ENCODE measurements around the gene SSTR5. TPM values are rescaled to one million over a fixed set of nuclear protein-coding genes. Genes with fewer than 3 reads are reported as not detected.

Gene SSTR5
- 0.47 TPM for total RNA-seq

GRCh38 chr16:1072526-1073261 is at the start of gene SSTR5:
Gene SSTR5 (plus strand): TSS chr16:1072747. CDS start chr16:1078869, 6,122 bp downstream.
- no peak for DNase-seq (ENCODE audit: low spot score)

DNA sequence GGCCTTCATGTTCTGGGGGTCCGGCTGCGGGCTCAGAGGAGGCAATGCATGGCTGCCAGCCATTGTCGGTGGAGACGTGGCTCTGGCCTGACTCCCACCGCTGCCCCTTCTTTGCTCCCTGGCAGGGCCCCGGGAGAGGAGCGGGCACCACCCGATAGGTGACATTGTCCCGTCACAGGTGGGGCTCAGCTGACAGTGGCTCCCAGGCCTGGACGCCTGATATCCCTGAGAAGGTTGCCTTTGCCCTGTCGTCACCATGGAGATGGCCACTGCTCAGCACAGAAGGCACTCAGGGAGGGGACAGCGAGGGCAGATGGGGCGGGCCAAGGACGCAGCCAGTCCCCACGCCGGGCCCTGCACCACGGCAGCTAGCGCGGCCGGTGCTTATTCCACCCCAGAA is 48.4 kb upstream of the SSTR5 start:
- DNase-seq (ENCODE audit: low spot score) = no peak

DNA sequence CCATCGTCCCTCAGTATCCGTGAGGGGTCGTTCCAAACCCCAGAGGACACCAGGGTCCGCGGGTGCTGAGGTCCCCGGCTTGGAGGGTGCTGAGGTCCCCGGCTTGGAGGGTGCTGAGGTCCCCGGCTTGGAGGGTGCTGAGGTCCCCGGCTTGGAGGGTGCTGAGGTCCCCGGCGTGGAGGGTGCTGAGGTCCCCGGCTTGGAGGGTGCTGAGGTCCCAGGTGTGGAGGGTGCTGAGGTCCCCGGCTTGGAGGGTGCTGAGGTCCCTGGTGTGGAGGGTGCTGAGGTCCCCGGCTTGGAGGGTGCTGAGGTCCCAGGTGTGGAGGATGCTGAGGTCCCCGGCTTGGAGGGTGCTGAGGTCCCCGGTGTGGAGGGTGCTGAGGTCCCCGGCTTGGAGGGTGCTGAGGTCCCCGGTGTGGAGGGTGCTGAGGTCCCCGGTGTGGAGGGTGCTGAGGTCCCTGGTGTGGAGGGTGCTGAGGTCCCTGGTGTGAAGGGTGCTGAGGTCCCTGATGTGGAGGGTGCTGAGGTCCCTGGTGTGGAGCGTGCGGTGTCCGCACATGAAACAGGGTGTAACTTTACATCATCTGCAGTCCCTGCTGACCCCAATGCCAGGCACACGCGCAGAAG is 47.3 kb upstream of the SSTR5 start:
- DNase-seq (ENCODE audit: low spot score) = peak; percentile 74

DNA sequence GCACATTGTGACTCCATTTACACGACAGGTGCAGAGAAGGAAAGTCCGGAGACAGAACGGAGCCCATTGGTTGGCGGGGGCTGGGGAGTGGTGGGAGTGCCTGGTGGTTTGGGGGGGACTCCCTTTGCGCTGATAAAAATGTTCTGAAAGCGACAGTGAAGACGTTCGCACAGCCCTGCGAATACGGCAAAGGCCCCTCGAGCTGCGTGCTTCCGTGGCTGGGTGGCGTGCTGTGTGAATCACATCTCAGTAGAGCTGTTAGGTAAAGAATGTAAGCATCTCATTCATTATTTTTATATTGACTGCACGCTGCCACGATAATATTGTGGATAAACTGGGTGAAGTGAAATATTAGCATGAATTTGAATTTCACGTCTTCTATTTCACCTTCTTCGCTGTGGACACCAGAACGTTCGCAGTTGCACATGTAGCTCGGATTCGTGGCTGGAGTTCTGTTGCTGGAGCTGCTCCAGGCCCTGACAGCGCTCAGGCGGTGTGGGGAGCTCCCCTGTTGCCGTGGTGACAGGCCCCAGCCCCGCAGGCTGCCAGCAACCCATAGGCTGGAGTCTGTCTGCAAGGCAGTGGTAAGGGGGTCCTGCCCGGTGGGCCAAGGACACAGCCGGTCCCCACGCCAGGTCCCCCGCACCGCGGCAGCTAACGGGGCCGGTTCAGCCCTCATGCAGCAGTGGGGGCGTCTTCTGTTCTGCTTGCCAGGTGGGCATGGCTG is 46.3 kb upstream of the SSTR5 start:
- DNase-seq (ENCODE audit: low spot score) = no peak

DNA sequence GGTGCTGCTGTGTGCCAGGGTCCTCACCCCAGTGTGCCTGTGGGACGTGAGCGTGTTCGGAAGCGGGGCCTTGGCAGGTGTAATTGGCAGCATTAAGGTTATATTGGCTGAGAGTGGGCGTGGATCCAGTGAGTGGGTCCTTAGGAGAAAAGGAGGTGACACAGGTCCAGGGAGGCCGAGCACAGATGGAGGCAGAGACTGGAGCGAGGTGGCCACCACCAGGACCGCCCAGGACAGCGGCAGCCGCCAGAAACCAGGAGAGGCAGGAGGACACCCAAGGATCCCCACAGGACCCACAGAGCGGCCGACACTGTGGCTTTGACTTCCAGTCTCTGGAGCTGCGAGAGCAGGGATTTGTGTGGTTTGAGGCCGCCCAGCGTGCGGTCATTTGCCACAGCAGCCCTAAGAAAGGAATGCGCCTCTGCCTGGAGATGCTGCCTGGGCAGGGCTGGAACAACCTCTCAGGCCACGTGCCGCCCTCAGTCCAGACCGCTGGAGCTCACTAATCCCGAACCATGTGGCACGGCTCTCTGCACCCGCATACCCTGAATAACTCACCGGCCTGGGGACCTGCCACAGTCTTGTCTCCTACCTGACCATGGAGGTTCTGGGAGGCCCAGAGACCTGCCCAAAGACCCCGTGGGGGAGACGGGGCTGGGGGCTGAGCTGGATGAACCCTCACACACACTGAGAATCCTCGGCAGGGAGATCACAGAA is 45.6 kb upstream of the SSTR5 start:
- DNase-seq (ENCODE audit: low spot score) = no peak

- no peak for DNase-seq (ENCODE audit: low spot score)
Observed at GRCh38 chr16:1027501-1027815, 45.1 kb upstream of the SSTR5 start.

DNA sequence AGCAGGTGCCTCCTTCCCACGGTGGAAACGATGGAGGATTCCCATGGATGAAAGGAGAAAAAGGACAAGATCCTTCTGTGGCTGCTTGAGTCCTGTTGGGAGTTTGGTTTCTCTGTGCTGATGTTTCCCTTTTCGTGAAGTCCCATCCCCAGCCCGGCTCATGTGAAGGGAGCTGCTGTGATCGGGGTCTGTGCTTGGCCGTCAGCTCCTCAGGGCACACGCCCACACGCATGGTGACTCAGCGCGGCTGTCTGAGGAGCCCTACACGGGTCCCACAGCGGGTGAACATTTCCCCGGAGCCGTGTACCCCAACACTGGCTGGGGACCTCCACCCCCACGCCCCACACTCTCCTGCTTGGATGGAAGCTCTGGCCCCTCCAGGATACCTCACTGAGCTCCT is 44.5 kb upstream of the SSTR5 start:
- DNase-seq (ENCODE audit: low spot score) = no peak

- no peak for DNase-seq (ENCODE audit: low spot score)
Observed at GRCh38 chr16:1028524-1029258, 43.9 kb upstream of the SSTR5 start.

DNA sequence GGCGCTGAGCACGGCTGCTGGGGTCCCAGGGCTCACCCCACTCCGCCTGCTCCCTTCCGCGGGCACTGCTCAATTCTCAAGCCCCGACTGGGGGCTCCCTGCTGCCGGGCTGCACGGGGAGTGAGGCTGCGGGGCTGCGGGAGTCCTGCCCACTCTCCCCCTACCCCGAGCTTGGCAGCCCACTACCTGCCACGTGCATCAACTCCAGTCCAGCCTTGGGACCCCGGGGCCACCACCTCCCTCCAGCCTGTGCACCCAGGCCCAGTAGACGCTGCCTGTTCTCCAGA is 43.3 kb upstream of the SSTR5 start:
- DNase-seq (ENCODE audit: low spot score) = no peak

DNA sequence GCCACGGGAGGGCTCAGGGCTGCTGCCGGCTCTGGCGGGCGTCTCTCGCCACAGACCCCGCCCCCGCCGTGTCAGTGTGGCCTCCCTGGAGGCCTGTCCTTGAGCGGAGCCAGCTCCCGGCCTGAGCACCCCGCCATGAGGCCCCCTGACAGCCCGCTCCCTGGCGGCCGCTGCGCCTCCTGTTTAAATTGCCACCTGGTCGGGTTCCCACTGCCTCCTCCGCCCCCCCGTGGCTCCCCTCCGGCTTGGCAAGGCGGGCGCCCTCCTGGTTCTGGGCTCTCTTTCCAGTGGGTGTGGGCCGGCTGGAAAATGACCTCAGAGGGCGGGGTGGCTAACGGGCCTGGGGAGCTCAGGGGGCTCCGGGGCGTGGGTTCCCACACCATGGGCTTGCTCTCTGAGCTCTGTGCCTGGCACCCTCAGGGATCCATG is 42.1 kb upstream of the SSTR5 start:
- DNase-seq (ENCODE audit: low spot score) = no peak

DNA sequence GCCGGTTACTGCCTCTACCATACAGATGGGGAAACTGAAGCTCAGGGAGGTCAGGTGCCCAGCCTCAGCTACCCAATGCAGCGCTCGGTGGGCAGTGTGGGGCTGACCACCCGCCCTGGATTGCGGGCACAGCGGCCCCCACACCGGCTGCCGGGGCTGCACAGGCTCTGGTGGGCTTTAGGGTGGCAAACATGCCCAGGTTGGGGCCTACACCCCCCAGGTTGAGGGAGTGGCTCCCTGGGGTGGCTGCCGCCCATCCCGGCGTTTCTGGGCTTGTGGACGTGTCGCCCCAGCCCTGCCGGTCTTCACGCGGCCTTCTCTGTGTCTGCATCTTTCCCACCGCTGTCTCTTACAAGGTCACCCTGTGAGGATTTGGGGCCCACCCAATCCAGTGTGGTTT is 40.9 kb upstream of the SSTR5 start:
- no peak for DNase-seq (ENCODE audit: low spot score)

DNA sequence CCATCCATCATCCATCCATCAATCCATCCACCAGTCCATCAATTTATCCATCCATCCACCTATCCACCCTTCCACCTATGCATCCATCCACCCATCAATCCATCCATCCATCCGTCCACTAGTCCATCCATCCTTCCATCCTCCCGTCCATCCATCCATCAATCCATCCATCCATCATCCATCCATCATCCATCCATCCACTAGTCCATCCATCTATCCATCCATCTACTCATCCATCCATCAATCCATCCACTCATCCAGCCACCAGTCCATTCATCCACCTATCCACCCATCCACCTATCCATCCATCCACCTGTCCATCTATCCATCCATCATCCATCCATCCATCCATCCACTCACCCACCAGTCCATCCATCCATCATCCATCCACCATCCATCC is 39.9 kb upstream of the SSTR5 start:
- no peak for DNase-seq (ENCODE audit: low spot score)

DNA sequence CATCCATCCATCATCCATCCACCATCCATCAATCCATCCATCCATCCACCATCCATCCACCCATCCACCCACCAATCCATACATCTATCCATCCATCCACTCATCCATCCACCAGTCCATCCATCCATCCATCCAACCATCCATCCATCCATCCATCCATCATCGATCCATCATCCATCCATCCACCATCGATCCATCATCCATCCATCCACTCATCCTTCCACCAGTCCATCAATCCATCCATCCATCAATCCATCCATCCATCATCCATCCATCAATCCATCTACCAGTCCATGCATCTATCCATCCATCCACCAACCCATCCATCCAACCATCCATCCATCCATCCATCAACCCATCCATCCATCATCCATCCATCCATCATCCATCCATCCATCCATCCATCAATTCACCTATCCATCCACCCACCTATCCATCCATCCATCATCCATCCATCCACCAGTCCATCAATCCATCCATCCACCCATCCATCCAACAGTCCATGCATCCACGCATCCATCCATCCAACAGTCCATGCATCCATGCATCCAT is 39.3 kb upstream of the SSTR5 start:
- DNase-seq (ENCODE audit: low spot score) = no peak

- DNase-seq (ENCODE audit: low spot score) = no peak
Observed at GRCh38 chr16:1034230-1035065, 38.1 kb upstream of the SSTR5 start.

DNA sequence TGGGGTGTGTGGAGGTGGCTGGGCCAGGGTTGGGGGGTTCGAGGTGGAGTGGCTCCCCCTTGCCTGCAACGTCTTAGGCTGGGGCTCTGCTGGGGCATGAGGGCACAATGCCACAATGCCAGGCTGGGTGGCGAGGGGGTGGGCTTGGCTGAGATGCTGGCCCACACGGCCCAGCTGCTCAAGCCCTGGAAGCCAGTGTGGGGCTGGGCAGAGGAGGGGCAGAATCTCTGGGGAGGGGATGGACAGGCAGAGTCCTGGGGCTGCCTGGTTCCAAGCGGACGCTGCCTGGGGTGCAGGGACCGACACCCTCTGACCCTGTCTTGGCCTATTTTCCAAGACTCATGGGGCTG is 37.5 kb upstream of the SSTR5 start:
- no peak for DNase-seq (ENCODE audit: low spot score)

- no peak for DNase-seq (ENCODE audit: low spot score)
Observed at GRCh38 chr16:1036166-1036565, 36.4 kb upstream of the SSTR5 start.

DNA sequence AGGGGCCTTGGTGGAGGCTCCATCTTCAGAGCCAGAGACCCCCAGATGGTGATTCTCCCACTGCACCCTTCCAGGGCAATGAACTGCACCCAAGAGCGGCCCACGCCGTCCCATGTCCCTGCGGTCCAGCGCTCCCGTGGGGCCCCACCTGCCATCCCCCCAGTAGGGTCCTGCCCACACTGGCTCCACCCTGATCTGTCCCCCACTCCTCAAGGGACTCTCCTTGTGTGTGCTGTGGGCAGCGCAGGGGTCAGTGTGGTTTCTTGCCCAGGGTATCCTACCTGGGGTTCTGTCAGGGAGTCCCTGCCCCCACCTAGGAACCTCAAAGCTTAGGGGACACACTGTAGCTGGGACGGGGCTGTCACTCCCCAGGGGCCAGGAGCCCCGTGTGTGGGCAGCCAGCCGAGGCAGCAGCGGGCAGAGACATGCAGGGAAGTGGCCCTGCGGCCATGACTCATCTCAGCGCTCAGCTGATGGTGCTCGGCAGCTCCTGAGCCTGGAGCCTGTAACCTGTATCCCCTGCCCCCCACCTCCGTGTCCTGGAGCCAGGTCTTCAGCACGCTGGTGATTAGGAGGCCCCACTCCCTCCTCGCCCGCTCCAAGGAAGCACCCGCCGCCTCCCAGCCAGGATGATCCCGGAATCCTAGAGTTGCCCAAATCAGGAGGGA is 35.7 kb upstream of the SSTR5 start:
- DNase-seq (ENCODE audit: low spot score) = peak; percentile 74

DNA sequence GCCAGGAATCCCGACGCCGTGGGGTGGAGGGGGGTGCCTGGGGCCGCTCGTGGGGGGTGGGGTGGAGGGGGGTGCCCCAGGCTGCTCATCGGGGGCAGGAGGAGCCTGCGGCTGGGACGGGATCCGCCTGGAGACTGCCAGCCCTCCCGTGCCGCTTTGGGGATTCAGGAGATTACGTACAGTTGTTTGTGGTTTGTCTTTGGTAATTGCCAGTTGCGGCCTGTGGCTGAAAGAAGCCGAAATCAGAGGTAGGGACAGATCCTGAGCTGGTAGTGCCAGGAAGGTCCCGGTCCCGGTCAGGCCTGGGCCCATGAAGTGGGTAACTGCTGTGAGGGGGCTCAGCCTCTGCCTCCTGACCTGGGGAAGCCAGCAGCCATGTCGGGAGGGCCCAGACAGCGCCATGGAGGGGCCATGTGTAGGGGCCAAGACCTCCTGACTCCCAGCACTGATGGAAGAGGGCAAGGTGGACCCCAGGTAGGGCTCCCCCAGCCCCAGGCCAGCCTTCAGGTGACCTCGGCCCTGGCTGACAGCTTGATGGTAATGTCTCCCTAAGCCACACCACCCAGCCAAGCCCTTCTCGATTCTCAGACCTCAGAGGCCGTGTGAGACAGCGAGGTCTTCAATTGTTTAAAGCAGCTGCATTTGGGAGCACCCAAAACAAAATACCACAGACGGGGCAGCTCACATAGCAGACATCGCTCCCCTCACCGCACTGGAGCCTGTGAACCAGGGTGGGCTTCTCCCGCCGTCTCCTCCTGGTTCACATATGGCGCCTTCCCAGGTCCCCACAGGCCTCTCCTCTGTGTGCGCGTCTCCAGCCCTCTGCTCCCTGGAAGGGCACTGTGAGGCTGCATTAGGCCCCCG is 34.9 kb upstream of the SSTR5 start:
- DNase-seq (ENCODE audit: low spot score) = no peak

- DNase-seq (ENCODE audit: low spot score) = no peak
Observed at GRCh38 chr16:1038932-1039331, 33.6 kb upstream of the SSTR5 start.
